H1 (cell line): Measurements from ENCODE around the gene FAM204A. TPM values are rescaled to one million over a fixed set of nuclear protein-coding genes. Genes with fewer than 3 reads are reported as not detected.

Experiments used
- CTCF ChIA-PET: fragments of 300-600 bp; sonication (Branson Sonifier 250); formaldehyde crosslinking; loops from one replicate; lab custom pipeline; 2021; ENCODE audit not compliant: partially characterized antibody; lab: Charles Lee
- POLR2A ChIA-PET: fragments of 300-600 bp; sonication (Branson Sonifier 250); formaldehyde crosslinking; loops from one replicate; lab custom pipeline; 2021; ENCODE audit warnings: inconsistent platforms; ENCODE audit not compliant: partially characterized antibody; lab: Charles Lee
- DNase-seq, 2 experiments: peaks; one replicate each; pipeline versions ENCODE4 v3.0.0 to v3.0.0-alpha.2; 2010 to 2022; ENCODE audit warnings: low spot score in 2 of 2, low read depth in 1 of 2, mixed read lengths in 1 of 2
- FAIRE-seq: peaks from 2 replicates; lab custom pipeline; 2011; peaks lifted over from hg19 to GRCh38; lab: Jason Lieb, UNC
- H2AFZ ChIP-seq: 2 replicates; pipeline ENCODE4 v1.8.1; 2012; ENCODE audit warnings: low read length, inconsistent platforms
- H2AK5ac ChIP-seq: 2 replicates; pipeline ENCODE4 v1.6.1; 2013; ENCODE audit warnings: low read depth, low read length
- H2BK120ac ChIP-seq: replicated peaks from 2 replicates; pipeline ENCODE3; 2013; ENCODE audit warnings: low read depth, low read length, inconsistent platforms
- H2BK12ac ChIP-seq: 2 replicates; pipeline ENCODE4 v1.6.1; 2013; ENCODE audit warnings: low read depth, low read length
- H2BK15ac ChIP-seq: 2 replicates; pipeline ENCODE4 v1.6.1; 2013; ENCODE audit warnings: low read length
- H2BK20ac ChIP-seq: 2 replicates; pipeline ENCODE4 v1.6.1; 2013; ENCODE audit warnings: low read length
- H2BK5ac ChIP-seq: 2 replicates; pipeline ENCODE4 v1.6.1; 2013; ENCODE audit warnings: low read depth, low read length
- H3K14ac ChIP-seq: 2 replicates; pipeline ENCODE4 v1.6.1; 2013; ENCODE audit warnings: inconsistent platforms; ENCODE audit not compliant: insufficient read length
- H3K18ac ChIP-seq: 2 replicates; pipeline ENCODE4 v1.6.1; 2013; ENCODE audit warnings: low read length; ENCODE audit errors: extremely low read depth
- H3K23ac ChIP-seq: 2 replicates; pipeline ENCODE4 v1.6.1; 2013; ENCODE audit warnings: inconsistent platforms; ENCODE audit not compliant: insufficient read length
- H3K23me2 ChIP-seq: 2 replicates; pipeline ENCODE4 v1.6.1; 2013; ENCODE audit warnings: low read depth, low read length
- H3K27ac ChIP-seq: 2 replicates; pipeline ENCODE4 v1.6.1; 2011; ENCODE audit warnings: low read depth, low read length, inconsistent platforms
- H3K27me3 ChIP-seq, 4 experiments: replicated peaks in 1 of 4; 1 replicate in 1 of 4; 2 replicates in 3 of 4; pipeline versions ENCODE4 v1.6.1 to v1.8.1; 2011 to 2013; ENCODE audit warnings: low read length in 3 of 4, mild to moderate bottlenecking in 3 of 4, inconsistent platforms in 2 of 4, mixed read lengths in 2 of 4, moderate library complexity in 1 of 4; ENCODE audit not compliant: control insufficient read depth in 3 of 4, insufficient read depth in 3 of 4; ENCODE audit errors: extremely low read depth in 1 of 4
- H3K36me3 ChIP-seq, 4 experiments: 2 replicates each; pipeline versions ENCODE4 v1.6.1 to v1.8.1; 2011 to 2013; ENCODE audit warnings: mild to moderate bottlenecking in 4 of 4, low read length in 3 of 4, moderate library complexity in 2 of 4, control low read depth in 1 of 4, inconsistent platforms in 1 of 4; ENCODE audit not compliant: insufficient read depth in 4 of 4, control insufficient read depth in 2 of 4
- H3K4ac ChIP-seq: replicated peaks from 2 replicates; pipeline ENCODE3; 2013; ENCODE audit warnings: low read length, low read depth, mixed read lengths, inconsistent platforms; ENCODE audit not compliant: insufficient read length
- H3K4me1 ChIP-seq, 4 experiments: replicated peaks in 1 of 4; 1 replicate in 1 of 4; 2 replicates in 3 of 4; pipeline versions ENCODE4 v1.6.1 to v1.8.1; 2011 to 2013; ENCODE audit warnings: low read length in 3 of 4, inconsistent platforms in 2 of 4, mixed read lengths in 1 of 4; ENCODE audit not compliant: insufficient read depth in 4 of 4, control insufficient read depth in 3 of 4
- H3K4me2 ChIP-seq, 2 experiments: 2 replicates each; pipeline versions ENCODE4 v1.6.1 to v1.8.1; 2011 to 2013; ENCODE audit warnings: low read depth in 2 of 2, low read length in 2 of 2, control low read depth in 1 of 2, inconsistent platforms in 1 of 2, mild to moderate bottlenecking in 1 of 2; ENCODE audit not compliant: insufficient read depth in 1 of 2
- H3K4me3 ChIP-seq, 4 experiments: fragments of 200-600, 300-600 bp in 1 of 4; sonication (generic), shearing (Covaris generic), sonication (Bioruptor Twin) in 1 of 4; 2 replicates each; pipeline versions ENCODE4 v1.5.1 to v1.8.1; 2011 to 2016; ENCODE audit warnings: low read length in 4 of 4, low read depth in 3 of 4, control low read depth in 2 of 4, inconsistent platforms in 2 of 4, mild to moderate bottlenecking in 2 of 4, mixed read lengths in 1 of 4, moderate library complexity in 1 of 4; ENCODE audit not compliant: insufficient read depth in 2 of 4; ENCODE audit errors: extremely low read depth in 1 of 4
- H3K56ac ChIP-seq: replicated peaks from 2 replicates; pipeline ENCODE3; 2013; ENCODE audit warnings: low read depth, mild to moderate bottlenecking, mixed read lengths, low read length, inconsistent platforms; ENCODE audit not compliant: insufficient read length
- H3K79me1 ChIP-seq: 2 replicates; pipeline ENCODE4 v1.6.1; 2013; ENCODE audit warnings: low read depth, low read length, control low read depth
- H3K79me2 ChIP-seq, 2 experiments: 2 replicates each; pipeline versions ENCODE4 v1.6.1 to v1.8.1; 2012 to 2013; ENCODE audit warnings: low read length in 2 of 2, mild to moderate bottlenecking in 2 of 2, inconsistent platforms in 1 of 2; ENCODE audit not compliant: insufficient read depth in 2 of 2, control insufficient read depth in 1 of 2
- H3K9ac ChIP-seq, 4 experiments: replicated peaks in 1 of 4; 1 replicate in 1 of 4; 2 replicates in 3 of 4; pipeline versions ENCODE4 v1.6.1 to v1.8.1; 2011 to 2013; ENCODE audit warnings: low read depth in 3 of 4, low read length in 3 of 4, control low read depth in 2 of 4, mild to moderate bottlenecking in 2 of 4, moderate library complexity in 2 of 4, inconsistent platforms in 1 of 4; ENCODE audit errors: extremely low read depth in 1 of 4
- H3K9me3 ChIP-seq, 2 experiments: 2 replicates each; pipeline versions ENCODE4 v1.6.1 to v1.8.1; 2012 to 2013; ENCODE audit warnings: mild to moderate bottlenecking in 2 of 2, moderate library complexity in 2 of 2, control low read depth in 1 of 2, inconsistent platforms in 1 of 2, low read depth in 1 of 2, low read length in 1 of 2, mixed read lengths in 1 of 2; ENCODE audit not compliant: insufficient read depth in 2 of 2
- H4K20me1 ChIP-seq, 2 experiments: replicated peaks in 1 of 2; 2 replicates each; pipeline versions ENCODE3 to v1.8.1; 2011 to 2013; ENCODE audit warnings: inconsistent platforms in 2 of 2, low read length in 2 of 2, mild to moderate bottlenecking in 1 of 2; ENCODE audit not compliant: insufficient read depth in 2 of 2, control insufficient read depth in 1 of 2
- H4K5ac ChIP-seq: 2 replicates; pipeline ENCODE4 v1.6.1; 2013; ENCODE audit warnings: low read length, low read depth, mixed read lengths, inconsistent platforms; ENCODE audit not compliant: insufficient read length
- H4K8ac ChIP-seq: 2 replicates; pipeline ENCODE4 v1.8.0; 2013; ENCODE audit warnings: mild to moderate bottlenecking, moderate library complexity, low read length, inconsistent platforms; ENCODE audit not compliant: insufficient read depth; ENCODE audit errors: extremely low read depth
- H4K91ac ChIP-seq: replicated peaks from 2 replicates; pipeline ENCODE3; 2013; ENCODE audit warnings: low read length, mixed read lengths, inconsistent platforms; ENCODE audit not compliant: insufficient read length
- BCL11A ChIP-seq, 2 experiments: IDR thresholded peaks; one replicate each; pipeline ENCODE4 v1.6.1; 2011; ENCODE audit warnings: low read depth in 2 of 2, low read length in 2 of 2, mild to moderate bottlenecking in 2 of 2
- CBX5 ChIP-seq: fragments of 300-800, 300-1000 bp; sonication (generic); IDR thresholded peaks from 2 replicates; pipeline ENCODE4 v1.7.1; 2016; ENCODE audit warnings: antibody characterized with exemption, low read length, low read depth
- EGR1 ChIP-seq: IDR thresholded peaks from 2 replicates; pipeline ENCODE4 v1.6.1; 2011; ENCODE audit warnings: low read depth, low read length, borderline replicate concordance
- EP300 ChIP-seq, 2 experiments: IDR thresholded peaks; 1 replicate in 1 of 2; 2 replicates in 1 of 2; pipeline ENCODE4 v1.6.1; 2011 to 2012; ENCODE audit warnings: low read depth in 2 of 2, low read length in 2 of 2, mild to moderate bottlenecking in 2 of 2, borderline replicate concordance in 1 of 2, inconsistent platforms in 1 of 2, moderate library complexity in 1 of 2
- FOSL1 ChIP-seq: IDR thresholded peaks from 2 replicates; pipeline ENCODE4 v1.6.1; 2011; ENCODE audit warnings: mild to moderate bottlenecking, low read depth, low read length, moderate library complexity; ENCODE audit not compliant: insufficient read depth
- GABPA ChIP-seq: IDR thresholded peaks from 2 replicates; pipeline ENCODE4 v1.6.1; 2011; ENCODE audit warnings: mild to moderate bottlenecking, low read length, moderate library complexity, borderline replicate concordance; ENCODE audit not compliant: insufficient read depth
- GTF2F1 ChIP-seq: IDR thresholded peaks from 2 replicates; pipeline ENCODE4 v1.6.1; 2012; ENCODE audit warnings: low read depth, low read length, improper control_type of control experiment, borderline replicate concordance
- HDAC6 ChIP-seq: IDR thresholded peaks from one replicate; pipeline ENCODE4 v1.7.1; 2012; ENCODE audit warnings: low read depth, mild to moderate bottlenecking, inconsistent platforms, low read length, moderate library complexity
- POU5F1 ChIP-seq: IDR thresholded peaks from 2 replicates; pipeline ENCODE4 v1.6.1; 2011; ENCODE audit warnings: low read depth, mild to moderate bottlenecking, low read length, moderate library complexity
- RAD21 ChIP-seq, 2 experiments: IDR thresholded peaks in 1 of 2; conservative IDR thresholded peaks in 1 of 2; 2 replicates each; pipeline ENCODE4 v1.6.1; 2011; ENCODE audit warnings: low read depth in 2 of 2, low read length in 2 of 2, improper control_type of control experiment in 1 of 2, inconsistent platforms in 1 of 2, mild to moderate bottlenecking in 1 of 2, moderate library complexity in 1 of 2
- RBBP5 ChIP-seq: IDR thresholded peaks from 2 replicates; pipeline ENCODE4 v1.7.1; 2012; ENCODE audit warnings: low read depth, mild to moderate bottlenecking, inconsistent platforms, low read length, moderate library complexity, borderline replicate concordance
- YY1 ChIP-seq: IDR thresholded peaks from 2 replicates; pipeline ENCODE4 v1.6.1; 2011; ENCODE audit warnings: low read depth, mild to moderate bottlenecking, low read length
- ZNF274 ChIP-seq: IDR thresholded peaks from 2 replicates; pipeline ENCODE4 v1.7.0; 2012; ENCODE audit warnings: low read length, borderline replicate concordance; ENCODE audit errors: extremely low read depth
- WGBS, 2 experiments: shearing (Covaris generic) in 1 of 2; methylation state at CpG; one replicate each; pipeline versions ENCODE4 v1.1.6 to v1.1.7; 2013 to 2015; ENCODE audit warnings: low lambda C conversion rate in 2 of 2, mixed read lengths in 2 of 2, inconsistent platforms in 1 of 2, low coverage in 1 of 2, missing lambda C conversion rate in 1 of 2; ENCODE audit not compliant: insufficient replicate concordance in 2 of 2, insufficient coverage in 1 of 2, insufficient read length in 1 of 2; ENCODE audit errors: extremely low coverage in 1 of 2, missing lambda C conversion rate in 1 of 2; 5-methylcytosine and 5-hydroxymethylcytosine counted together
- polyA plus RNA-seq, 7 experiments: library from polyadenylated mRNA; depleted of rRNA in 3 of 7; stranded (reverse) in 5 of 7; unstranded in 2 of 7; fragments of >200 nt in 5 of 7; fragments of 200-250 nt in 2 of 7; gene quantifications; 1 replicate in 5 of 7; 2 replicates in 1 of 7; 4 replicates in 1 of 7; pipeline versions ENCODE4 v1.2.1 to v1.2.3, GENCODE V29; 2011 to 2013; ENCODE audit warnings: missing spikeins in 2 of 7, mixed read lengths in 2 of 7
- total RNA-seq: library from RNA; stranded (reverse); fragmentation: NEBNext Ultra II Directional; extraction: Animal tissue kit (Norgen Biotek cat#: 25700); gene quantifications from 2 replicates; pipeline ENCODE4 v1.2.1, GENCODE V29; 2021
- TF ChIP-seq, protein P1 (sequence below): IDR thresholded peaks from 2 replicates; pipeline ENCODE4 v1.6.1; 2012; ENCODE audit warnings: inconsistent platforms

FAM204A gene
- total and polyA plus RNA-seq, 2 of the 8 experiments (the other 6 are each of a cell fraction or from before 2014, with no cell fraction given): 4.9 to 37.4 TPM

DNA sequence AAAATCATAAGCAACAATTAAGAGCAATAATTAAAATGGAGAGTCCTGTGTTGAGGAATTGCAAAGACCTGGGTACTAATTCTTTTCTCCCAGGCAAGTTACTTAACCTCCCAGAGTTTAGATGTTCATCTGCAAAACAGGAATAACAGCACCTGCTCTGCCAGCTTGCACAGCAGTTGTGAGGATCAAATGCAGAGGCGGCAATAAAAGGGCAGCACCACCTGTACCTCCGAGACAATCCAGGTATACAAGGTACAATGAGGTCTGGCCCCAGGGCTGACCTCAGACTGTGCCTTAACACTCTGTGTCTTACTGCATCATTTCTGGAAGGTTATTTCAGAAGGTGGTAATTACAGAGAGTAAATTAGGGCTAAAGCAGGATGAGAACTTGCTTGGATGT is 14.5 kb upstream of the FAM204A start:
- Histone ChIP-seq H4K5ac (no peak overlapping the region), H2AK5ac (no peak overlapping the region), H3K4me1 (peaks cover 0 to 2% (median 0%) of the 10 kb centered on the region in 4 experiments; a peak in 1 of 7 replicates), H3K4me3 (no peak overlapping the region), H2BK20ac (no peak overlapping the region), H3K36me3 (no peaks in the 10 kb centered on the region), H3K9ac (no peak overlapping the region), H3K18ac (no peak overlapping the region), H3K27ac (no peak overlapping the region), H3K27me3 (no peaks in the 10 kb centered on the region; a peak in 1 of 7 replicates), H3K79me2 (no peaks in the 10 kb centered on the region), H2BK12ac (no peak overlapping the region), H3K23ac (no peak overlapping the region), H3K4me2 (no peak overlapping the region), H2BK15ac (no peak overlapping the region), H3K56ac (no peak overlapping the region), H4K8ac (no peak overlapping the region), H3K4ac (no peak overlapping the region), H3K79me1 (no peaks in the 10 kb centered on the region), H3K9me3 (no peaks in the 10 kb centered on the region), H3K14ac (no peak overlapping the region), H3K23me2 (peaks cover 2% of the 10 kb centered on the region; the same call in 1 of the 2 replicates), H2BK5ac (no peak overlapping the region), H4K91ac (no peak overlapping the region), H4K20me1 (no peaks in the 10 kb centered on the region), H2BK120ac (no peak overlapping the region), H2AFZ (0 out of 2 replicates have a peak overlapping the region, but pooled peaks have one; percentile 7)
- DNase-seq: no peak
- 91% methylated on average over 2 of the region's 2 CpGs; no CpG with 5 or more reads in 1 of the 2 experiments for WGBS, 2 experiments
- FAIRE-seq: no peak
- ChIA-PET CTCF (no interaction called here), POLR2A (no interaction called here)
- TF ChIP-seq RAD21 (IDR thresholded peaks at IDR 0.05 in 1 of 2, conservative IDR thresholded peaks at IDR 0.05 in 1 of 2; ENCODE audit: low read depth in 2 of 2, low read length in 2 of 2) (no peak), POU5F1 (no peak), HDAC6 (no peak), ZNF274 (no peak), BCL11A (IDR thresholded peaks at IDR 0.05; ENCODE audit: low read depth in 2 of 2, low read length in 2 of 2) (no peak), GTF2F1 (no peak), CBX5 (no peak), GABPA (no peak), FOSL1 (no peak), YY1 (no peak), RBBP5 (no peak), EP300 (IDR thresholded peaks at IDR 0.05; ENCODE audit: borderline replicate concordance in 1 of 2, low read depth in 2 of 2, low read length in 2 of 2) (no peak), EGR1 (no peak)
- TF ChIP-seq, protein P1, sequence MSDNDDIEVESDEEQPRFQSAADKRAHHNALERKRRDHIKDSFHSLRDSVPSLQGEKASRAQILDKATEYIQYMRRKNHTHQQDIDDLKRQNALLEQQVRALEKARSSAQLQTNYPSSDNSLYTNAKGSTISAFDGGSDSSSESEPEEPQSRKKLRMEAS: no peak
